ENCODE measurements around the gene EP400. TPM values are rescaled to one million over a fixed set of nuclear protein-coding genes. Genes with fewer than 3 reads are reported as not detected.

The EP400 gene
- total and polyA plus RNA-seq, 2 of the 13 experiments (the other 11 are each of a cell fraction or from before 2014, with no cell fraction given): 4.9 to 5.0 TPM

GRCh38 chr12:132027636-132028035, 77.9 kb downstream of the EP400 start (continued):
- TF ChIP-seq ZMAT3 (CRISPR knock-in tag; conservative IDR thresholded peaks at IDR 0.05) (no peak), CREM (IDR thresholded peaks at IDR 0.05) (no peak), CREM (CRISPR knock-in tag; IDR thresholded peaks at IDR 0.05) (no peak), NFKBIZ (CRISPR knock-in tag; IDR thresholded peaks at IDR 0.05) (no peak), ONECUT2 (CRISPR knock-in tag; IDR thresholded peaks at IDR 0.05) (no peak)

- no peak overlapping the region for H3K4me3 ChIP-seq (replicated peaks in 1 of 3; ENCODE audit: insufficient read depth in 1 of 3, low read depth in 2 of 3, low read length in 3 of 3)
- no peaks in the 10 kb centered on the region for H3K79me2 ChIP-seq (ENCODE audit: insufficient read depth, low read length)
- ChIA-PET POLR2A (no interaction called here), CTCF (ENCODE audit: low intra/inter-chr PET ratio, low total read pairs) (no interaction called here)
- H4K20me1 ChIP-seq (ENCODE audit: insufficient read depth, low read length): no peaks in the 10 kb centered on the region
- TF ChIP-seq RBM22 (optimal IDR thresholded peaks at IDR 0.05; ENCODE audit: low read length): peak; percentile 27
- no peak for TF ChIP-seq ZNF580 (CRISPR knock-in tag; IDR thresholded peaks at IDR 0.05; ENCODE audit: borderline replicate concordance, low read depth)
- in situ Hi-C loops (cut with HindIII; ENCODE audit: extremely low pct_ligation_motif_present, low pct_unique_long_range_greater_than_20kb) (no loop called here), intact Hi-C loops (cut with micrococcal nuclease; ENCODE audit: unreplicated experiment) (no loop called here)
- DNase-seq (ENCODE audit: low spot score) (no peak), FAIRE-seq (no peak), ATAC-seq (no peak)
- H3K9ac ChIP-seq (ENCODE audit: insufficient read depth, low read depth, low read length): no peak overlapping the region
- 98% methylated on average over 15 of the region's 15 CpGs for WGBS (ENCODE audit: low lambda C conversion rate)
- no peaks in the 10 kb centered on the region for H3K4me1 ChIP-seq (ENCODE audit: insufficient read depth, low read length)
- no peaks in the 10 kb centered on the region for H3K9me3 ChIP-seq (ENCODE audit: low read length)
- BruUV-seq (replicated peaks): no TSS peak
- H3K27ac ChIP-seq (ENCODE audit: extremely low read length, insufficient read depth, low read length): no peak overlapping the region
- H2AFZ ChIP-seq (ENCODE audit: low read length): no peak overlapping the region
- peaks cover 42 to 88% of the 10 kb centered on the region in 2 experiments; a peak in 4 of 5 replicates for H3K36me3 ChIP-seq (replicated peaks in 1 of 2; ENCODE audit: control insufficient read depth in 1 of 2, insufficient read depth in 2 of 2, low read length in 2 of 2)
- no peak overlapping the region for H3K4me2 ChIP-seq (ENCODE audit: low read depth, low read length)
- no peaks in the 10 kb centered on the region for H3K27me3 ChIP-seq (ENCODE audit: control insufficient read depth in 1 of 2, insufficient read depth in 2 of 2, low read length in 2 of 2)
These were observed 78.4 kb downstream of the EP400 start for GRCh38 chr12:132028111-132028510.
